GM19463 (cell line): ENCODE data around the gene HBQ1.
"Not testable (repeated sequence)": the region's sequence is repeated elsewhere in the genome, so short reads cannot be mapped to it uniquely, and the experiment has no call there.

Source experiments
- ATAC-seq: cut with Tn5 transposase; IDR thresholded peaks from one replicate; pipeline ENCODE4 v1.9.1; 2021; ENCODE audit warnings: mild to moderate bottlenecking, moderate library complexity; ENCODE audit not compliant: unreplicated experiment

The HBQ1 gene

GRCh38 chr16:200388-200787 is 20.1 kb downstream of the HBQ1 start:
- ATAC-seq: no peak

- no peak for ATAC-seq
Measured at GRCh38 chr16:203246-203645, 23.0 kb downstream of the HBQ1 start.

GRCh38 chr16:204046-204445 is 23.8 kb downstream of the HBQ1 start:
- ATAC-seq: not testable (repeated sequence)

GRCh38 chr16:209359-209758 is 29.1 kb downstream of the HBQ1 start:
- ATAC-seq: not testable (repeated sequence)

- not testable (repeated sequence) for ATAC-seq
Measured at GRCh38 chr16:211631-212180, 31.4 kb downstream of the HBQ1 start.

GRCh38 chr16:212999-213398 is 32.7 kb downstream of the HBQ1 start:
- no peak for ATAC-seq

- no peak for ATAC-seq
Measured at GRCh38 chr16:220021-220420, 39.8 kb downstream of the HBQ1 start.

- no peak for ATAC-seq
Measured at GRCh38 chr16:228151-228851, 48.0 kb downstream of the HBQ1 start.

GRCh38 chr16:228852-229730 is 48.8 kb downstream of the HBQ1 start, which contains the start of gene LUC7L:
Gene LUC7L, minus strand, starts transcription at chr16:229449. Its CDS starts 110 bp downstream, at chr16:229339.
- ATAC-seq: peak; percentile 84

- ATAC-seq: no peak
Measured at GRCh38 chr16:229731-230281, 49.5 kb downstream of the HBQ1 start.

- not testable (repeated sequence) for ATAC-seq
Measured at GRCh38 chr16:230351-230750, 50.1 kb downstream of the HBQ1 start.
